ENCODE measurements around the gene ADPGK. TPM values are rescaled to one million over a fixed set of nuclear protein-coding genes. Genes with fewer than 3 reads are reported as not detected.

The ADPGK gene
- total RNA-seq, 1 experiment from 2014 or later: 52.9 TPM

GRCh38 chr15:72826611-72827010 is 43.1 kb upstream of the ADPGK start:
- ATAC-seq: no peak
- H3K4me2 ChIP-seq (ENCODE audit: low read length): no peak overlapping the region
- no peaks in the 10 kb centered on the region for H3K9me2 ChIP-seq (replicated peaks; ENCODE audit: low read length)
- peaks cover 28% of the 10 kb centered on the region for H3K27me3 ChIP-seq (ENCODE audit: low read length)
- H3K36me3 ChIP-seq (ENCODE audit: low read depth, low read length): no peaks in the 10 kb centered on the region
- no peak overlapping the region for H2AFZ ChIP-seq (ENCODE audit: low read length)
- BruUV-seq (replicated peaks): no TSS peak
- no peak overlapping the region for H3K9ac ChIP-seq (ENCODE audit: low read length)
- no peak overlapping the region for H3K4me3 ChIP-seq (ENCODE audit: low read length)
- CTCF ChIA-PET: no interaction called here
- no peak for DNase-seq
- intact Hi-C loops (cut with micrococcal nuclease): no loop called here
- TF ChIP-seq EZH2phosphoT487 (IDR thresholded peaks at IDR 0.05; ENCODE audit: borderline replicate concordance, low read length) (no peak), EZH2 (IDR thresholded peaks at IDR 0.05; ENCODE audit: low read length, unreplicated experiment) (no peak), CTCF (conservative IDR thresholded peaks at IDR 0.05; ENCODE audit: low read depth, low read length) (no peak)
- POLR2A ChIA-PET (ENCODE audit: unreplicated experiment): no interaction called here
- H3K4me1 ChIP-seq (ENCODE audit: insufficient read depth, low read length): no peaks in the 10 kb centered on the region
- H3K79me2 ChIP-seq (ENCODE audit: low read length): no peaks in the 10 kb centered on the region
- no peak overlapping the region for H3K27ac ChIP-seq (ENCODE audit: low read length)
- H3K9me3 ChIP-seq (ENCODE audit: low read length): no peaks in the 10 kb centered on the region
- H3F3A ChIP-seq (ENCODE audit: low read length, unreplicated experiment): no peaks in the 10 kb centered on the region
- H4K20me1 ChIP-seq (ENCODE audit: low read length): no peaks in the 10 kb centered on the region

GRCh38 chr15:72825829-72826228 is 42.3 kb upstream of the ADPGK start:
- Histone ChIP-seq H4K20me1 (ENCODE audit: low read length) (no peaks in the 10 kb centered on the region), H3K27ac (ENCODE audit: low read length) (no peak overlapping the region), H3K4me2 (ENCODE audit: low read length) (no peak overlapping the region), H3K36me3 (ENCODE audit: low read depth, low read length) (no peaks in the 10 kb centered on the region), H3K4me1 (ENCODE audit: insufficient read depth, low read length) (no peaks in the 10 kb centered on the region), H3K9ac (ENCODE audit: low read length) (no peak overlapping the region), H2AFZ (ENCODE audit: low read length) (no peak overlapping the region), H3K9me3 (ENCODE audit: low read length) (no peaks in the 10 kb centered on the region), H3K9me2 (replicated peaks; ENCODE audit: low read length) (no peaks in the 10 kb centered on the region), H3K4me3 (ENCODE audit: low read length) (no peak overlapping the region), H3F3A (ENCODE audit: low read length, unreplicated experiment) (no peaks in the 10 kb centered on the region), H3K27me3 (ENCODE audit: low read length) (peaks cover 24% of the 10 kb centered on the region), H3K79me2 (ENCODE audit: low read length) (no peaks in the 10 kb centered on the region)
- no TSS peak for BruUV-seq (replicated peaks)
- CTCF ChIA-PET: no interaction called here
- TF ChIP-seq EZH2phosphoT487 (IDR thresholded peaks at IDR 0.05; ENCODE audit: borderline replicate concordance, low read length) (no peak), EZH2 (IDR thresholded peaks at IDR 0.05; ENCODE audit: low read length, unreplicated experiment) (no peak), CTCF (conservative IDR thresholded peaks at IDR 0.05; ENCODE audit: low read depth, low read length) (no peak)
- POLR2A ChIA-PET (ENCODE audit: unreplicated experiment): no interaction called here
- ATAC-seq (no peak), DNase-seq (no peak)
- intact Hi-C loops (cut with micrococcal nuclease): no loop called here

- Histone ChIP-seq H3K4me3 (ENCODE audit: low read length) (no peak overlapping the region), H3K27ac (ENCODE audit: low read length) (no peak overlapping the region), H3K27me3 (ENCODE audit: low read length) (peaks cover 26% of the 10 kb centered on the region), H3K4me2 (ENCODE audit: low read length) (no peak overlapping the region), H3K79me2 (ENCODE audit: low read length) (no peaks in the 10 kb centered on the region), H3K4me1 (ENCODE audit: insufficient read depth, low read length) (no peaks in the 10 kb centered on the region), H3K36me3 (ENCODE audit: low read depth, low read length) (no peaks in the 10 kb centered on the region), H3K9me3 (ENCODE audit: low read length) (no peaks in the 10 kb centered on the region), H4K20me1 (ENCODE audit: low read length) (no peaks in the 10 kb centered on the region), H2AFZ (ENCODE audit: low read length) (no peak overlapping the region), H3K9me2 (replicated peaks; ENCODE audit: low read length) (no peaks in the 10 kb centered on the region), H3K9ac (ENCODE audit: low read length) (no peak overlapping the region), H3F3A (ENCODE audit: low read length, unreplicated experiment) (no peaks in the 10 kb centered on the region)
- intact Hi-C loops (cut with micrococcal nuclease): no loop called here
- ChIA-PET CTCF (no interaction called here), POLR2A (ENCODE audit: unreplicated experiment) (no interaction called here)
- DNase-seq: no peak
- ATAC-seq: no peak
- no peak for TF ChIP-seq EZH2 (IDR thresholded peaks at IDR 0.05; ENCODE audit: low read length, unreplicated experiment)
- no peak for TF ChIP-seq EZH2phosphoT487 (IDR thresholded peaks at IDR 0.05; ENCODE audit: borderline replicate concordance, low read length)
- TF ChIP-seq CTCF (conservative IDR thresholded peaks at IDR 0.05; ENCODE audit: low read depth, low read length): no peak
- BruUV-seq (replicated peaks): no TSS peak
Measured at GRCh38 chr15:72824781-72825180, 41.2 kb upstream of the ADPGK start.

Measured in PC-3 (cell line).